Ishikawa (cell line): ENCODE data around the gene RNFT2.

Experiments used
- CEBPB ChIP-seq: IDR thresholded peaks from 2 replicates; pipeline ENCODE4 v1.6.1; 2012
- CREB1 ChIP-seq: IDR thresholded peaks from 2 replicates; pipeline ENCODE4 v1.6.1; 2012; ENCODE audit warnings: low read depth
- EGR1 ChIP-seq: IDR thresholded peaks from 2 replicates; pipeline ENCODE4 v1.6.1; 2012
- EP300 ChIP-seq: IDR thresholded peaks from 2 replicates; pipeline ENCODE4 v1.6.1; 2012; ENCODE audit warnings: borderline replicate concordance
- MAX ChIP-seq: IDR thresholded peaks from 2 replicates; pipeline ENCODE4 v1.6.1; 2012
- RAD21 ChIP-seq: IDR thresholded peaks from 2 replicates; pipeline ENCODE4 v1.6.1; 2012; ENCODE audit warnings: low read depth
- TAF1 ChIP-seq: IDR thresholded peaks from 2 replicates; pipeline ENCODE4 v1.6.1; 2012; ENCODE audit warnings: low read depth, mild to moderate bottlenecking
- TEAD4 ChIP-seq: IDR thresholded peaks from 2 replicates; pipeline ENCODE4 v1.6.1; 2012
- YY1 ChIP-seq: IDR thresholded peaks from 2 replicates; pipeline ENCODE4 v1.6.1; 2012; ENCODE audit warnings: low read depth
- ZBTB7A ChIP-seq: IDR thresholded peaks from 2 replicates; pipeline ENCODE4 v1.6.1; 2012; ENCODE audit warnings: low read depth
- TF ChIP-seq, protein P1 (sequence below): IDR thresholded peaks from 2 replicates; pipeline ENCODE4 v1.6.1; 2012; ENCODE audit warnings: low read depth, mild to moderate bottlenecking

DNA sequence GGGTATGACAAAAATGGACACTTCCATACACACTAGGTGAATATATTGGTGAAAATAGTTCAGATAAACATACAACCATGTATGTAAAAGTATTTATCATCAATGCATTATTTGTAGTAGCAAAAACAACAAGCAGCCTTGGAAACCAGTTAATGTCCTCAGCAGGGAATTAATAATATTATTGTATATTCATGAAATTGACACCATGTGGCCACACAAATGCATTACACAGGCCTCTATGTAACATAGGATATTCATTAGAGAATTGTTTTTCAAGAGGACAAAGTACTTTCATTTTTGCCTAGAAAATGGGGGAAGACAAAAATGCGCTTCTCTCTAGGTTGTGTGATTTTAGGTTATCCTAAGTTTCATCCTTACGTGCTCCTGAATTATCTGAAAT, 24.6 kb upstream of the RNFT2 start:
- no peak for TF ChIP-seq ZBTB7A
- TF ChIP-seq, protein P1, sequence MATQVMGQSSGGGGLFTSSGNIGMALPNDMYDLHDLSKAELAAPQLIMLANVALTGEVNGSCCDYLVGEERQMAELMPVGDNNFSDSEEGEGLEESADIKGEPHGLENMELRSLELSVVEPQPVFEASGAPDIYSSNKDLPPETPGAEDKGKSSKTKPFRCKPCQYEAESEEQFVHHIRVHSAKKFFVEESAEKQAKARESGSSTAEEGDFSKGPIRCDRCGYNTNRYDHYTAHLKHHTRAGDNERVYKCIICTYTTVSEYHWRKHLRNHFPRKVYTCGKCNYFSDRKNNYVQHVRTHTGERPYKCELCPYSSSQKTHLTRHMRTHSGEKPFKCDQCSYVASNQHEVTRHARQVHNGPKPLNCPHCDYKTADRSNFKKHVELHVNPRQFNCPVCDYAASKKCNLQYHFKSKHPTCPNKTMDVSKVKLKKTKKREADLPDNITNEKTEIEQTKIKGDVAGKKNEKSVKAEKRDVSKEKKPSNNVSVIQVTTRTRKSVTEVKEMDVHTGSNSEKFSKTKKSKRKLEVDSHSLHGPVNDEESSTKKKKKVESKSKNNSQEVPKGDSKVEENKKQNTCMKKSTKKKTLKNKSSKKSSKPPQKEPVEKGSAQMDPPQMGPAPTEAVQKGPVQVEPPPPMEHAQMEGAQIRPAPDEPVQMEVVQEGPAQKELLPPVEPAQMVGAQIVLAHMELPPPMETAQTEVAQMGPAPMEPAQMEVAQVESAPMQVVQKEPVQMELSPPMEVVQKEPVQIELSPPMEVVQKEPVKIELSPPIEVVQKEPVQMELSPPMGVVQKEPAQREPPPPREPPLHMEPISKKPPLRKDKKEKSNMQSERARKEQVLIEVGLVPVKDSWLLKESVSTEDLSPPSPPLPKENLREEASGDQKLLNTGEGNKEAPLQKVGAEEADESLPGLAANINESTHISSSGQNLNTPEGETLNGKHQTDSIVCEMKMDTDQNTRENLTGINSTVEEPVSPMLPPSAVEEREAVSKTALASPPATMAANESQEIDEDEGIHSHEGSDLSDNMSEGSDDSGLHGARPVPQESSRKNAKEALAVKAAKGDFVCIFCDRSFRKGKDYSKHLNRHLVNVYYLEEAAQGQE, result no peak
- no peak for TF ChIP-seq MAX
- TF ChIP-seq EP300, result no peak
- no peak for TF ChIP-seq TEAD4
- TF ChIP-seq CREB1, result no peak
- no peak for TF ChIP-seq RAD21
- TF ChIP-seq YY1, result no peak
- TF ChIP-seq TAF1, result no peak
- no peak for TF ChIP-seq CEBPB
- TF ChIP-seq EGR1, result no peak
